ENCODE measurements around the gene GTPBP4.

The GTPBP4 gene

GRCh38 chr10:987870-988666 is at the start of gene GTPBP4:
Gene GTPBP4 (plus strand): TSS chr10:988434. CDS start chr10:988480, 46 bp downstream.
- peak; percentile 97 for DNase-seq (ENCODE audit: low read depth)

- DNase-seq (ENCODE audit: low read depth), result no peak
Measured at GRCh38 chr10:938941-939678, 49.1 kb upstream of the GTPBP4 start.

GRCh38 chr10:943334-944033 is 44.8 kb upstream of the GTPBP4 start:
- DNase-seq (ENCODE audit: low read depth), result no peak

GRCh38 chr10:944034-944831 is 44.0 kb upstream of the GTPBP4 start:
- peak; percentile 61 for DNase-seq (ENCODE audit: low read depth)

GRCh38 chr10:945778-946177 is 42.5 kb upstream of the GTPBP4 start:
- DNase-seq (ENCODE audit: low read depth), result no peak

- no peak for DNase-seq (ENCODE audit: low read depth)
Measured at GRCh38 chr10:947051-947450, 41.2 kb upstream of the GTPBP4 start.

- no peak for DNase-seq (ENCODE audit: low read depth)
Measured at GRCh38 chr10:947881-948280, 40.4 kb upstream of the GTPBP4 start.

GRCh38 chr10:948347-948746 is 39.9 kb upstream of the GTPBP4 start:
- DNase-seq (ENCODE audit: low read depth), result no peak

GRCh38 chr10:949446-949845 is 38.8 kb upstream of the GTPBP4 start:
- DNase-seq (ENCODE audit: low read depth), result no peak

GRCh38 chr10:953836-954235 is 34.4 kb upstream of the GTPBP4 start:
- no peak for DNase-seq (ENCODE audit: low read depth)

- DNase-seq (ENCODE audit: low read depth), result no peak
Measured at GRCh38 chr10:954396-954795, 33.8 kb upstream of the GTPBP4 start.

- DNase-seq (ENCODE audit: low read depth), result no peak
Measured at GRCh38 chr10:955127-955819, 33.0 kb upstream of the GTPBP4 start.

GRCh38 chr10:955820-956217 is 32.4 kb upstream of the GTPBP4 start:
- DNase-seq (ENCODE audit: low read depth), result no peak

GRCh38 chr10:958106-958505 is 30.1 kb upstream of the GTPBP4 start:
- DNase-seq (ENCODE audit: low read depth), result no peak

- DNase-seq (ENCODE audit: low read depth), result no peak
Measured at GRCh38 chr10:958856-959255, 29.4 kb upstream of the GTPBP4 start.

GRCh38 chr10:962342-962741 is 25.9 kb upstream of the GTPBP4 start:
- no peak for DNase-seq (ENCODE audit: low read depth)

GRCh38 chr10:963186-963585 is 25.0 kb upstream of the GTPBP4 start:
- no peak for DNase-seq (ENCODE audit: low read depth)

- no peak for DNase-seq (ENCODE audit: low read depth)
Measured at GRCh38 chr10:963655-964054, 24.6 kb upstream of the GTPBP4 start.

- no peak for DNase-seq (ENCODE audit: low read depth)
Measured at GRCh38 chr10:964321-964987, 23.8 kb upstream of the GTPBP4 start.

GRCh38 chr10:964988-965417 is 23.2 kb upstream of the GTPBP4 start:
- DNase-seq (ENCODE audit: low read depth), result no peak

Measured in stimulated activated CD4-positive, alpha-beta T cell treated with anti-CD3 and anti-CD28 coated beads, Interleukin-2, amount 100 ng/mL, for 4 hours (primary cell).